HCT116 (cell line): ENCODE data around the gene BCO1. TPM values are rescaled to one million over a fixed set of nuclear protein-coding genes. Genes with fewer than 3 reads are reported as not detected.

Experiments used
- ATAC-seq: fragments of 200-7000 bp; cut with Tn5 transposase; 2 replicates; pipeline ENCODE4 v1.9.1; 2020; ENCODE audit warnings: mild to moderate bottlenecking, moderate library complexity
- BruUV-seq: library from RNA; stranded (reverse); fragments of 400-500 nt; replicated peaks from 2 replicates; lab custom pipeline; 2021; lab: Mats Ljungman, UMichigan
- CTCF ChIA-PET: fragments of 300-600 bp; sonication (Branson Sonifier 250); formaldehyde crosslinking; loops from one replicate; lab custom pipeline; 2021; ENCODE audit warnings: antibody characterized with exemption; lab: Charles Lee
- POLR2A ChIA-PET: fragments of 300-600, 350-600 bp; sonication (Branson Sonifier 250); formaldehyde crosslinking; loops from one replicate; lab custom pipeline; 2021; ENCODE audit warnings: antibody characterized with exemption; lab: Charles Lee
- RAD21 ChIA-PET, 2 experiments: fragments of 300-600 bp; sonication (Branson Sonifier 250); formaldehyde crosslinking; loops; one replicate each; lab custom pipeline; 2023; ENCODE audit warnings: low total read pairs in 2 of 2; ENCODE audit not compliant: uncharacterized antibody in 2 of 2, unreplicated experiment in 2 of 2, low non-redundant PET in 1 of 2; lab: Charles Lee
- DNase-seq: peaks from one replicate; pipeline ENCODE4 v3.0.0-alpha.2; 2010; ENCODE audit warnings: low read depth, low spot score
- H2AFZ ChIP-seq: fragments of 200-600 bp; shearing (Covaris generic), sonication (generic); 2 replicates; pipeline ENCODE4 v1.6.1; 2017; ENCODE audit warnings: low read depth, mixed run types, mixed read lengths, antibody characterized with exemption, low read length; ENCODE audit not compliant: poor library complexity, severe bottlenecking
- H3K27ac ChIP-seq: 2 replicates; pipeline ENCODE4 v1.5.1; 2012; ENCODE audit warnings: low read depth, low read length
- H3K27me3 ChIP-seq: fragments of 200-600 bp; sonication (generic); 2 replicates; pipeline ENCODE4 v1.6.1; 2016; ENCODE audit warnings: mixed run types, low read length, mixed read lengths; ENCODE audit not compliant: insufficient read depth
- H3K36me3 ChIP-seq, 2 experiments: fragments of 200-500 bp in 1 of 2; fragments of 200-600 bp in 1 of 2; sonication (Bioruptor generic) in 1 of 2; sonication (generic) in 1 of 2; 2 replicates each; pipeline versions ENCODE4 v1.5.1 to v1.6.1; 2014 to 2016; ENCODE audit warnings: low read length in 2 of 2, inconsistent platforms in 1 of 2, mixed read lengths in 1 of 2, mixed run types in 1 of 2; ENCODE audit not compliant: insufficient read depth in 2 of 2, control insufficient read depth in 1 of 2
- H3K4me1 ChIP-seq, 2 experiments: fragments of 200-600 bp in 1 of 2; sonication (generic) in 1 of 2; 2 replicates each; pipeline versions ENCODE4 v1.5.1 to v1.6.1; 2012 to 2017; ENCODE audit warnings: low read length in 2 of 2, inconsistent platforms in 1 of 2, mild to moderate bottlenecking in 1 of 2, mixed read lengths in 1 of 2, mixed run types in 1 of 2, moderate library complexity in 1 of 2; ENCODE audit not compliant: insufficient read depth in 2 of 2, control insufficient read depth in 1 of 2
- H3K4me2 ChIP-seq: fragments of 200-600 bp; sonication (generic); 2 replicates; pipeline ENCODE4 v1.6.1; 2017; ENCODE audit warnings: mixed run types, low read length, mixed read lengths
- H3K4me3 ChIP-seq, 2 experiments: fragments of 200-600 bp in 1 of 2; sonication (generic) in 1 of 2; replicated peaks in 1 of 2; 2 replicates each; pipeline ENCODE4 v1.5.1; 2011 to 2016; ENCODE audit warnings: low read length in 2 of 2, control low read depth in 1 of 2, low read depth in 1 of 2, mild to moderate bottlenecking in 1 of 2, mixed read lengths in 1 of 2, mixed run types in 1 of 2
- H3K79me2 ChIP-seq: fragments of 200-600 bp; sonication (generic); 2 replicates; pipeline ENCODE4 v1.6.1; 2017; ENCODE audit warnings: mild to moderate bottlenecking, mixed run types, low read length, moderate library complexity, mixed read lengths; ENCODE audit not compliant: insufficient read depth
- H3K9ac ChIP-seq: fragments of 200-600 bp; sonication (generic); 2 replicates; pipeline ENCODE4 v1.6.1; 2016; ENCODE audit warnings: low read length, mixed read lengths
- H3K9me2 ChIP-seq: fragments of 200-600 bp; sonication (generic), shearing (Covaris generic); 2 replicates; pipeline ENCODE4 v1.6.1; 2017; ENCODE audit warnings: mixed run types, mild to moderate bottlenecking, moderate library complexity; ENCODE audit not compliant: insufficient read depth
- H3K9me3 ChIP-seq, 2 experiments: fragments of 200-500 bp in 1 of 2; fragments of 200-600 bp in 1 of 2; sonication (Bioruptor generic) in 1 of 2; sonication (generic) in 1 of 2; 2 replicates each; pipeline ENCODE4 v1.6.1; 2014 to 2017; ENCODE audit warnings: low read length in 2 of 2, mixed read lengths in 2 of 2, inconsistent platforms in 1 of 2, low read depth in 1 of 2, mild to moderate bottlenecking in 1 of 2, mixed run types in 1 of 2, moderate library complexity in 1 of 2; ENCODE audit not compliant: control insufficient read depth in 1 of 2, insufficient read depth in 1 of 2
- H4K20me1 ChIP-seq: fragments of 200-600 bp; sonication (generic), shearing (Covaris generic); 2 replicates; pipeline ENCODE4 v1.6.1; 2017; ENCODE audit warnings: mixed run types, mild to moderate bottlenecking, moderate library complexity; ENCODE audit not compliant: insufficient read depth
- ELF1 ChIP-seq: IDR thresholded peaks from 2 replicates; pipeline ENCODE4 v1.6.1; 2012; ENCODE audit warnings: low read depth, borderline replicate concordance
- EZH2 ChIP-seq: fragments of 200-600 bp; sonication (generic); IDR thresholded peaks from 2 replicates; pipeline ENCODE4 v1.6.1; 2017; ENCODE audit warnings: antibody characterized with exemption, mixed run types
- FOSL1 ChIP-seq: IDR thresholded peaks from 2 replicates; pipeline ENCODE4 v1.6.1; 2012; ENCODE audit warnings: low read depth
- POLR2A ChIP-seq: IDR thresholded peaks from 2 replicates; pipeline ENCODE4 v1.7.0; 2011; ENCODE audit warnings: borderline replicate concordance; ENCODE audit not compliant: insufficient read depth, insufficient read length; ENCODE audit errors: extremely low read depth
- POLR2AphosphoS5 ChIP-seq: IDR thresholded peaks from 2 replicates; pipeline ENCODE4 v1.6.1; 2011; ENCODE audit warnings: mild to moderate bottlenecking, low read depth, low read length, moderate library complexity
- RAD21 ChIP-seq: IDR thresholded peaks from 2 replicates; pipeline ENCODE4 v1.6.1; 2012; ENCODE audit warnings: low read depth, mild to moderate bottlenecking
- SP1 ChIP-seq: IDR thresholded peaks from 2 replicates; pipeline ENCODE4 v1.6.1; 2012; ENCODE audit warnings: low read depth
- TCF7L2 ChIP-seq: IDR thresholded peaks from 2 replicates; pipeline ENCODE4 v1.7.0; 2011; ENCODE audit warnings: borderline replicate concordance, inconsistent platforms; ENCODE audit not compliant: insufficient read depth, insufficient read length; ENCODE audit errors: extremely low read depth
- YY1 ChIP-seq: IDR thresholded peaks from 2 replicates; pipeline ENCODE4 v1.6.1; 2011; ENCODE audit warnings: low read length, low read depth, moderate library complexity, mild to moderate bottlenecking; ENCODE audit not compliant: insufficient replicate concordance; ENCODE audit errors: extremely low read depth
- ZNF274 ChIP-seq: fragments of 200-500 bp; sonication (Bioruptor generic); IDR thresholded peaks from 2 replicates; pipeline ENCODE4 v1.6.1; 2014; ENCODE audit warnings: mild to moderate bottlenecking, low read depth, low read length, inconsistent platforms
- intact Hi-C: fragments of 100-400 bp; cut with micrococcal nuclease; formaldehyde crosslinking; loops from 2 replicates; pipeline ENCODE4 v1.10.0; 2022
- total RNA-seq: library from RNA; stranded (reverse); gene quantifications from one replicate; pipeline ENCODE4 v1.2.1, GENCODE V29; 2021; ENCODE audit not compliant: unreplicated experiment
- TF ChIP-seq, protein P1 (sequence below): IDR thresholded peaks from 2 replicates; pipeline ENCODE4 v1.6.1; 2011; ENCODE audit warnings: mild to moderate bottlenecking, low read length, moderate library complexity; ENCODE audit not compliant: insufficient replicate concordance; ENCODE audit errors: extremely low read depth
- TF ChIP-seq, protein P2 (sequence below): IDR thresholded peaks from 2 replicates; pipeline ENCODE4 v1.6.1; 2012
- TF ChIP-seq, protein P3 (sequence below): IDR thresholded peaks from 2 replicates; pipeline ENCODE4 v1.6.1; 2012
- TF ChIP-seq, protein P4 (sequence below), 3 experiments: fragments of 200-600 bp in 1 of 3; sonication (generic) in 1 of 3; IDR thresholded peaks in 2 of 3; conservative IDR thresholded peaks in 1 of 3; 2 replicates each; pipeline ENCODE4 v1.5.1; 2012 to 2017; ENCODE audit warnings: low read depth in 2 of 3, low read length in 2 of 3, antibody characterized with exemption in 1 of 3, borderline replicate concordance in 1 of 3, control low read depth in 1 of 3, mild to moderate bottlenecking in 1 of 3, mixed read lengths in 1 of 3, mixed run types in 1 of 3, moderate library complexity in 1 of 3; ENCODE audit not compliant: insufficient read depth in 1 of 3

The BCO1 gene
- total RNA-seq, 1 experiment from 2014 or later, result not detected

DNA sequence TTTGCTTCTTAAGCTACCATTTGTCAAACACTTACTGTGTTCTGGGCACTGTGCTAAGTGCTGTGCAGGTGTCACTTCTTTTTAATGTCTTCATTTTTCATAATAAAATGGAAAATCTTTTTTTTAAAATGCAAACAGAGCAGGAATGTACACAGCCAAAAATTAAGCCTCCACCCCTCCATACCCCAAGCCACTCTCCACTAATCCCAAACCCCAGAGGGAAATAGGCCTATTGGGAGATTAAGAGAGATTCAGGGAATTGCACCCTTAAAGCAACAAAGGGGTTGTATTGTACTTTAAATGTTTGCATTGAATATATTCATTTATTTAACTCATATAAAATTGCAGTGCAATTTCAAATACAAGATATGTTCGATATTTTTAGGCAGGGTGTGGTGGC is 47.7 kb downstream of the BCO1 start:
- Histone ChIP-seq H3K4me1 (no peaks in the 10 kb centered on the region), H2AFZ (no peak overlapping the region), H3K9me2 (no peaks in the 10 kb centered on the region), H3K4me3 (no peak overlapping the region), H3K79me2 (no peaks in the 10 kb centered on the region), H3K4me2 (no peak overlapping the region), H4K20me1 (no peaks in the 10 kb centered on the region), H3K9ac (no peak overlapping the region), H3K9me3 (no peaks in the 10 kb centered on the region), H3K27ac (no peak overlapping the region), H3K36me3 (no peaks in the 10 kb centered on the region), H3K27me3 (no peaks in the 10 kb centered on the region)
- ChIA-PET CTCF (interaction anchor here (1.3 kb wide), 1 partner anchor 28 kb away, joined by 3 read pairs; the partner anchor contains the start of gene GAN), POLR2A (no interaction called here), RAD21 (no interaction called here)
- intact Hi-C loops, result no loop called here
- TF ChIP-seq, protein P1, sequence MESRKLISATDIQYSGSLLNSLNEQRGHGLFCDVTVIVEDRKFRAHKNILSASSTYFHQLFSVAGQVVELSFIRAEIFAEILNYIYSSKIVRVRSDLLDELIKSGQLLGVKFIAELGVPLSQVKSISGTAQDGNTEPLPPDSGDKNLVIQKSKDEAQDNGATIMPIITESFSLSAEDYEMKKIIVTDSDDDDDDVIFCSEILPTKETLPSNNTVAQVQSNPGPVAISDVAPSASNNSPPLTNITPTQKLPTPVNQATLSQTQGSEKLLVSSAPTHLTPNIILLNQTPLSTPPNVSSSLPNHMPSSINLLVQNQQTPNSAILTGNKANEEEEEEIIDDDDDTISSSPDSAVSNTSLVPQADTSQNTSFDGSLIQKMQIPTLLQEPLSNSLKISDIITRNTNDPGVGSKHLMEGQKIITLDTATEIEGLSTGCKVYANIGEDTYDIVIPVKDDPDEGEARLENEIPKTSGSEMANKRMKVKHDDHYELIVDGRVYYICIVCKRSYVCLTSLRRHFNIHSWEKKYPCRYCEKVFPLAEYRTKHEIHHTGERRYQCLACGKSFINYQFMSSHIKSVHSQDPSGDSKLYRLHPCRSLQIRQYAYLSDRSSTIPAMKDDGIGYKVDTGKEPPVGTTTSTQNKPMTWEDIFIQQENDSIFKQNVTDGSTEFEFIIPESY, result no peak
- TF ChIP-seq, protein P2, sequence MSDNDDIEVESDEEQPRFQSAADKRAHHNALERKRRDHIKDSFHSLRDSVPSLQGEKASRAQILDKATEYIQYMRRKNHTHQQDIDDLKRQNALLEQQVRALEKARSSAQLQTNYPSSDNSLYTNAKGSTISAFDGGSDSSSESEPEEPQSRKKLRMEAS, result no peak
- TF ChIP-seq POLR2A, result no peak
- no peak for TF ChIP-seq POLR2AphosphoS5
- TF ChIP-seq, protein P3, sequence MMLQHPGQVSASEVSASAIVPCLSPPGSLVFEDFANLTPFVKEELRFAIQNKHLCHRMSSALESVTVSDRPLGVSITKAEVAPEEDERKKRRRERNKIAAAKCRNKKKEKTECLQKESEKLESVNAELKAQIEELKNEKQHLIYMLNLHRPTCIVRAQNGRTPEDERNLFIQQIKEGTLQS, result no peak
- no peak for TF ChIP-seq SP1
- TF ChIP-seq ELF1, result no peak
- TF ChIP-seq FOSL1, result no peak
- no peak for TF ChIP-seq TCF7L2
- TF ChIP-seq ZNF274, result no peak
- TF ChIP-seq, protein P4, sequence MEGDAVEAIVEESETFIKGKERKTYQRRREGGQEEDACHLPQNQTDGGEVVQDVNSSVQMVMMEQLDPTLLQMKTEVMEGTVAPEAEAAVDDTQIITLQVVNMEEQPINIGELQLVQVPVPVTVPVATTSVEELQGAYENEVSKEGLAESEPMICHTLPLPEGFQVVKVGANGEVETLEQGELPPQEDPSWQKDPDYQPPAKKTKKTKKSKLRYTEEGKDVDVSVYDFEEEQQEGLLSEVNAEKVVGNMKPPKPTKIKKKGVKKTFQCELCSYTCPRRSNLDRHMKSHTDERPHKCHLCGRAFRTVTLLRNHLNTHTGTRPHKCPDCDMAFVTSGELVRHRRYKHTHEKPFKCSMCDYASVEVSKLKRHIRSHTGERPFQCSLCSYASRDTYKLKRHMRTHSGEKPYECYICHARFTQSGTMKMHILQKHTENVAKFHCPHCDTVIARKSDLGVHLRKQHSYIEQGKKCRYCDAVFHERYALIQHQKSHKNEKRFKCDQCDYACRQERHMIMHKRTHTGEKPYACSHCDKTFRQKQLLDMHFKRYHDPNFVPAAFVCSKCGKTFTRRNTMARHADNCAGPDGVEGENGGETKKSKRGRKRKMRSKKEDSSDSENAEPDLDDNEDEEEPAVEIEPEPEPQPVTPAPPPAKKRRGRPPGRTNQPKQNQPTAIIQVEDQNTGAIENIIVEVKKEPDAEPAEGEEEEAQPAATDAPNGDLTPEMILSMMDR (IDR thresholded peaks at IDR 0.05 in 2 of 3, conservative IDR thresholded peaks at IDR 0.05 in 1 of 3; ENCODE audit: borderline replicate concordance in 1 of 3, insufficient read depth in 1 of 3, low read depth in 2 of 3, low read length in 2 of 3), result no peak
- no peak for TF ChIP-seq EZH2
- no peak for TF ChIP-seq YY1
- TF ChIP-seq RAD21, result no peak
- no peak for DNase-seq
- no TSS peak for BruUV-seq
- ATAC-seq, result no peak
